ENCODE data around the gene MRPL24.

DNA sequence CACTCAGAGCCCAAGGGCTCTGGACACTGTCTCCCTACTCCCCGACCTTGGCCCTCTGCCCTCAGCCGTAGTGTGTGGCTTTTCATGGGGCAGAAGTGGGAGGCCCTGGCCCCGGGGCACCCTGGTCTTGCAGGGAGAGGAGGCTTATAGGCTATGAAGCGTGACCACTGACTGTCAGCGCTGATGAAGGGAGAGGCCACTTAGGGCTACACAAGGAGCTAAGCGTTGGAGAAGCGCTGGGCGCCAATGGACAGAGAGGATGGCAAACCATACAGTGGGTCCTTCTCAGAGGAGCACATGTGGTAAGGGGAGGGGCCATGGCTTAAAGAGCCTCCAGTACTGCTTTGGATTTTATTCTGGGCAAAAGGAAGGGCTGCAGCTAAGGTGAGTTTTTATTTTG is 43.4 kb downstream of the MRPL24 start:
- TF ChIP-seq, protein P1, sequence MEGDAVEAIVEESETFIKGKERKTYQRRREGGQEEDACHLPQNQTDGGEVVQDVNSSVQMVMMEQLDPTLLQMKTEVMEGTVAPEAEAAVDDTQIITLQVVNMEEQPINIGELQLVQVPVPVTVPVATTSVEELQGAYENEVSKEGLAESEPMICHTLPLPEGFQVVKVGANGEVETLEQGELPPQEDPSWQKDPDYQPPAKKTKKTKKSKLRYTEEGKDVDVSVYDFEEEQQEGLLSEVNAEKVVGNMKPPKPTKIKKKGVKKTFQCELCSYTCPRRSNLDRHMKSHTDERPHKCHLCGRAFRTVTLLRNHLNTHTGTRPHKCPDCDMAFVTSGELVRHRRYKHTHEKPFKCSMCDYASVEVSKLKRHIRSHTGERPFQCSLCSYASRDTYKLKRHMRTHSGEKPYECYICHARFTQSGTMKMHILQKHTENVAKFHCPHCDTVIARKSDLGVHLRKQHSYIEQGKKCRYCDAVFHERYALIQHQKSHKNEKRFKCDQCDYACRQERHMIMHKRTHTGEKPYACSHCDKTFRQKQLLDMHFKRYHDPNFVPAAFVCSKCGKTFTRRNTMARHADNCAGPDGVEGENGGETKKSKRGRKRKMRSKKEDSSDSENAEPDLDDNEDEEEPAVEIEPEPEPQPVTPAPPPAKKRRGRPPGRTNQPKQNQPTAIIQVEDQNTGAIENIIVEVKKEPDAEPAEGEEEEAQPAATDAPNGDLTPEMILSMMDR (IDR thresholded peaks at IDR 0.05; ENCODE audit: low read depth, low read length) = no peak
- TF ChIP-seq EZH2phosphoT487 (IDR thresholded peaks at IDR 0.05; ENCODE audit: low read depth) = no peak
